ENCODE measurements around the gene B4GALT5.

DNA sequence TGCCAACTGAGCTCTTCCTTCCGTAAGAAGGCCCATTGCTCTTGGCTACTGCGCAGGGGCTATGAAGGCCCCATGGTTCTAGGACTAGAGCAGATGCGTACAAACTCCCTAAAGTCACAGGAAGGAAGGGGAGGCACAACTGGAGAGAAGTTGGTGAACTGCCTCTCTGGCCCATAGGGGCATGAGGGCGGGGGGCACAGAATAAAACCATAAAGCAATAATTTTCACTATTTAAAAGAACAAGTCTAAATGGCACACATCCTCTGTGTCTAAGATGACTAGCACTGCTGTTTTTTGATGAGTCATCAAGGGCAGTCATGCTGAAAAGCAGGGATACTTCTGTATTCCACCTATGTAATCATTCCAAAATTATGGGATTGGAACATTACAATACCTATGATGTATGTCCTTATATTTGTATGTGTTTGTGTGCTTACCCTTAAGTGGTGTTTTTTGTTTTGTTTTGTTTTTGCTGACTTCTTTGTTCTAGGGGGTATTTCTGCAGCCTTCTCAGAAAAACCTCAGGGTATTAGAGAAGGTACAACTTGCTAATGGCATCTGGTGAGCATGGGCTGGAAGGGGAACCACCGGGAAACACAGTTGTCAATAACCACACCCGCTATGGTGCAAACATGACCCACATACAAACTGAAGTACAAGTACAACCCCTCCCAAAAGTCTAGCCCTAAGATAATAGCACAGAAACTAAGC lies 36.9 kb downstream of the B4GALT5 start:
- TF ChIP-seq, protein P1, sequence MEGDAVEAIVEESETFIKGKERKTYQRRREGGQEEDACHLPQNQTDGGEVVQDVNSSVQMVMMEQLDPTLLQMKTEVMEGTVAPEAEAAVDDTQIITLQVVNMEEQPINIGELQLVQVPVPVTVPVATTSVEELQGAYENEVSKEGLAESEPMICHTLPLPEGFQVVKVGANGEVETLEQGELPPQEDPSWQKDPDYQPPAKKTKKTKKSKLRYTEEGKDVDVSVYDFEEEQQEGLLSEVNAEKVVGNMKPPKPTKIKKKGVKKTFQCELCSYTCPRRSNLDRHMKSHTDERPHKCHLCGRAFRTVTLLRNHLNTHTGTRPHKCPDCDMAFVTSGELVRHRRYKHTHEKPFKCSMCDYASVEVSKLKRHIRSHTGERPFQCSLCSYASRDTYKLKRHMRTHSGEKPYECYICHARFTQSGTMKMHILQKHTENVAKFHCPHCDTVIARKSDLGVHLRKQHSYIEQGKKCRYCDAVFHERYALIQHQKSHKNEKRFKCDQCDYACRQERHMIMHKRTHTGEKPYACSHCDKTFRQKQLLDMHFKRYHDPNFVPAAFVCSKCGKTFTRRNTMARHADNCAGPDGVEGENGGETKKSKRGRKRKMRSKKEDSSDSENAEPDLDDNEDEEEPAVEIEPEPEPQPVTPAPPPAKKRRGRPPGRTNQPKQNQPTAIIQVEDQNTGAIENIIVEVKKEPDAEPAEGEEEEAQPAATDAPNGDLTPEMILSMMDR (IDR thresholded peaks at IDR 0.05) = no peak
- TF ChIP-seq POLR2A (IDR thresholded peaks at IDR 0.05) = no peak

Measured in lower leg skin (tissue), 3 donors.